ENCODE measurements around the gene TEX48.

TEX48 gene

GRCh38 chr9:114666851-114667250 is 15.1 kb downstream of the TEX48 start:
- no peak for DNase-seq (ENCODE audit: low read depth)

DNA sequence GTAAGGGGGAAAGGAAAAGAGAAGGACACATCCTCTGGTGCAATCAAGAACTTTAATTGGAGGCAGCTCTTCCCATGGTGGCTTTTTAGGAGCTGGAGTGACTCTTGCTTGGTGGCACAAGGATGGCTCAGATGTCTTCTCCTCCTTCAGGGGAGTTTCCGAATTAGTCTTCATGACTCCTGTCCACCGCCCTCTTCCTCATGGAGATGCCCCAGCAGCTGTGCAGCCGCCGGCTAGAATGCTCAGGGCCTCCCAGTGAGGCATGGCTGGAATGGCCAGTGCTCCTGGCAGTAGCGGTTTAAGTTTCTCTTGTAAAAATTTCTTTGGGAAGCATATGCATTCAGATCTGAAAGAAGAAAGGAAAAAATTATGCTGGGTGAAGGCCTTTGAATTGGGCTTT is 15.6 kb downstream of the TEX48 start:
- DNase-seq (ENCODE audit: low read depth): no peak

DNA sequence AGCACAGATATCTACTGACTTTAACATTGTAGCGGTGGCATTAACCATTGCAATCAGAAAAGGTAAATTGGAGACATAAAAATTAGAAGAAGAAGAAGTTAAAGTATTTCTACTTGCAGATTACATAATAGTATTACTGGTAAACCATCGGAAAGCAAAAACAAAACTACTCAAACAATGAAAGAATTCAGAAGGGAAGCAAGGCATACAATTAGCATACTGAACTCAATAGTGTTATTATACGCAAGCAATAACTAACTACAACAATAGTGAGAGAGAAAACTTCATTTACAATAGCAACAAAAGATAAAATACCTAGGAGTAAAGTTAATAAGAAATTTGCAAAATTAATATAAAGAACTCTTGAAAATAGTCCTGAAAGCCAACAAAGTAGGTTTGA is 17.8 kb downstream of the TEX48 start:
- DNase-seq (ENCODE audit: low read depth): no peak

- no peak for DNase-seq (ENCODE audit: low read depth)
These were observed 19.7 kb downstream of the TEX48 start for GRCh38 chr9:114662081-114662989.

DNA sequence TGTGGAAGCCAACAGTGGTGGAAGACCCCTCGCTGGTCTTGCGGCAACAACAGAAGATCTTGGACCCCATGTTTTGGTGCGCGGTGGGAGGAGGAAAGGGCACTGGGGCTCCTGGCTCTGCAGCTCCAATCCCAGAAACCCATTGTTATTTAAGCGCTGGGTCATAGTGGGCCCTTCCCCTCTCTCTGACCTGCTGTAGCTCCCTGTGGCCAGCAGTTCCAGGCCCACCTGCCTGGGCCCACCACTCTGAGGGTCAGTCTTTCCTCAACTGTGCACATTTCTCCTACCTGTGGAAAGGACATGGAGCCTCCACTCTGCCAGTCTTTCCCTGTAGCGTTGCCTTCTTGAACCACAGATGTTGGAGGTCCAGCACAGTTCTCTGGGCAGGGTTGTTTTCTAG is 24.3 kb downstream of the TEX48 start, which contains the start of gene TEX53:
Gene TEX53, minus strand, starts transcription at position 101 of the 400 bp plus-strand sequence. Its CDS starts 31 bp downstream, at position 70.
- no peak for DNase-seq (ENCODE audit: low read depth)

- no peak for DNase-seq (ENCODE audit: low read depth)
These were observed 25.7 kb downstream of the TEX48 start for GRCh38 chr9:114656301-114656700.

DNA sequence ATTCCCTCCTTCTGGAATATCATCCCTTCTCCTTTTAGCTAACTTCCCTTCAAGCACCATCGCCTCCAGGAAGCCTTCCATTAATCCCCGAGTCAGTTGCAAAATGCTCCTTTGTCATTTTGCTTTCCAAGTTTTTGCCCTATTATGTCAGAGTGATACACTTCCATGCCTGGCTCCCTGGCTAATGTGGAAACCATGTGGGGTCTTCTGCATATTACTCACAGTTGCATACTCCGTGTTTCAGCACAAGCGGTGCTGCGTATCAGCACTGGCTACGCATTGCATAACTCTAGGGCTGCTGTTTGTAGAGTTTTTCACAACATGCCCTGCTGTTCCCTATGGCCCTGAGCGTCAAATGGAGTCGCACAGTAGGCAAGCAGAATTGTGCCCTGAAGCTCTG is 26.3 kb downstream of the TEX48 start:
- DNase-seq (ENCODE audit: low read depth): no peak

DNA sequence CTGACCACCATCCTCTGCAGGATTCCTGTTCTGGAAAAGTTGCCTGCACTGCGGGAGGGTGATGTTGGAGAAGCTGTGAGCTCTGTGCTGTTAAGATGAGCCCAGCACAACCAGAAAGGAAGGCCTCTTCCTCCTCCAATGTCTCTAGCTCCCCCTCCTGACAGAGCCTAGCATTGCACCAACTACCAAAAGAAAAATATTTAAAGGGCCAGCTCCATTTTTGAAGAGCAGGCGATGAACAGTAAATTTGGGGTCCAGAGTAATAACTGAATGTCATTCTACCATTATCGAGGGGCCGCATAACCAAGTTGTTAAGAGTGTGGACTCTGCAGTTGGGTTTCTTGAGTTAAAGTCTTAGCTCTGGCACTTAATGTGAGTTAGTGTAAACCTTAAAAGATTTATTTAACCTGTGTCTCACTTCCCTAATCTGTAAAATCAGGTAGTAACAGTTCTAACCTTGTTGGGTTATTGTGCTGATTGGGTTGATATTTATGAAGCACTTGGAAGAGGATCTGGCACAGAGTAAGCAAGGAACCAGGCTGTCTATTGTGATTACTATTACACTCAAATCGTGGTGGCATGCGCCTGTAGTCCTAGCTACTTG is 28.3 kb downstream of the TEX48 start:
- DNase-seq (ENCODE audit: low read depth): no peak

DNA sequence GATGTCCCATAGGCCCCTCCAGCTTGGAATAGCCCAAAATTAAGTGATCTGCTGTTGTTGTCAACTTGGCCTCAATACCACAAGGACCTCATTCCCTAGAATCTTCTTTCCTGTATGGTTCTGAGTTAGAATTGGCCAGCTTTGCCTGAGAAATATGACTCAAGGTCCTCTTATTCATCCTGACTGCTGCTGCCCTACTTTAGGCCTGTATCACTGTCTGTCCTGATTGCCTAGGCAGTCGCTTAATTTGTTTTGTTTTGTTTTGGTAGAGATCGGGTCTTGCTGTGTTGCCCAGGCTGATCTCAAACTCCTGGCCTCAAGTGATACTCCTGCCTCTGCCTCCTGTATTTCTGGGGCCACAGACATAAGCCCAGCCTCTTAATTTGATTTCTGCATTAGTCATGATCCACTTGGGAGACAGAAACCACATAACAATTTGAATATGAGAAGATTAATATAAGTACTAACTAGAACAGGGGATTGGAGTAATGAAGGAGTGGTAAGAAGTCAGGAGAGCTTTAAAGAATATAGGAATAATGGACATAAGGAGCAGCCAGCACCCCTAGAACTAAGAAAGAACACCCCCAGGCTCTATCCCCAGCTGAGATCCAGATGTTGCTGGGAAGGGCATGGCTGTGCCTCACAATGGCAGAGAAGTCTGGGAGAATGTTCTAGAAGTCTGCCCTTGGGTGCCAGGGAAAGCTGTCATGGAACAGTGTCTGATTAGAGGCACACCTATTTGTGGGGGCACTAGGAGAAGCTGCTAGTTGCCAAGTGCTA is 29.0 kb downstream of the TEX48 start:
- no peak for DNase-seq (ENCODE audit: low read depth)

- no peak for DNase-seq (ENCODE audit: low read depth)
These were observed 38.1 kb downstream of the TEX48 start for GRCh38 chr9:114643896-114644295.

DNA sequence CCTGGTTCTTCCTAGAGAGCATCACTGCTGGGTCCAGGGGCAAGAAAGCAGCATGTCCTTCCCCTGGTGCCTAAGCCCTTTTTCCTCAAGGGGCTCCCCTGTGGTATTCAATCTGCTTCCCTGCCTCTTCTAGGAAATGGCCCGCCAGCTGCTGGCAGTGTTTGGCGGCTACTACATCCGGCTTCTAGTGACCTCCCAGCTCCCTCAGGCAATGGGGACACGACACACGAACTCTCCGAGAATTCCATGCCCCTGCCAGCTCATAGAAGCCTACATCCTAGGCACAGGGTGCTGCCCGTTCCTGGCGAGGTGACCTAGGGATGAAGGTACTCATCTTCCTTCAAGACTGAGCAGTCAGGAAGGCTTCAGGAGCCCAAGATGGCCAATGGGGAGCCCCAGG is 39.0 kb downstream of the TEX48 start:
- no peak for DNase-seq (ENCODE audit: low read depth)

DNA sequence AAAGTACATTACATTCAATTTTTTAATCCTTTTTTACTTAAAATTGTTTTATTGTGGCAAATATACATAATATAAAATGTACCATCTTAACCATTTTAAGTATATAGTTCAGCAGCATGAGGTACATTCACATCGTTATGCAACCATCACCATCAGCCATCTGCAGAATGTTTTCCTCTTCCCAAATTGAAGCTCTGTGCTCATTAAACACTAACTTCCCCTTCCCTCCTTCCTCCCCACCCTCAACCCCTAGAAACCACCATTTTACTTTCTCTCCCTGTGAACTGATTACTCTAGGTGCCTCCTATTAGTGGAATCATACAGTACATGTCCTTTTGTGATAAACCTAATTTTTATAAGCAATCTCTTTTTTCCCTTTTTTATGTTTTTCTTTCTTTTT is 40.0 kb downstream of the TEX48 start:
- DNase-seq (ENCODE audit: low read depth): no peak

DNA sequence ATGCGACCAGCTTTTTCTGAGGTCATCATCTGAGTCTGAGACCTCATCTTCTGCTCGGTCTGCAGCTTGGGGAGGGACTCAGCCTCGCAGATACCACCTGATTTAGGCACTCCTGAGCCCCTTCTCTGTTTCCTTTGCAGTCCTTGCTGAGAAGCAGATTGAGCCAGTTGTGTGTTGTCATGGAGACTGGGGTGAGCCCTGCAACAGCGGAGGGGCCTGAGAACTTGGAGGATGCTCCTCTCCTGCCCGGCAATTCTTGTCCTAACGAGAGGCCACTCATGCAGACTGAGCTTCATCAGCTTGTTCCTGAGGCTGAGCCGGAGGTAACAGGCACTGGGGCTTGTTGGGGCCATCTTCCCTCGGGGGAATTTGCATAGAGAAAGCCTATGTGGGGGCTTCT is 43.6 kb downstream of the TEX48 start:
- DNase-seq (ENCODE audit: low read depth): no peak

GRCh38 chr9:114634387-114634786 is 47.6 kb downstream of the TEX48 start:
- no peak for DNase-seq (ENCODE audit: low read depth)

- no peak for DNase-seq (ENCODE audit: low read depth)
These were observed 48.4 kb downstream of the TEX48 start for GRCh38 chr9:114633438-114634089.

GRCh38 chr9:114631166-114631565 is 50.8 kb downstream of the TEX48 start:
- DNase-seq (ENCODE audit: low read depth): no peak

DNA sequence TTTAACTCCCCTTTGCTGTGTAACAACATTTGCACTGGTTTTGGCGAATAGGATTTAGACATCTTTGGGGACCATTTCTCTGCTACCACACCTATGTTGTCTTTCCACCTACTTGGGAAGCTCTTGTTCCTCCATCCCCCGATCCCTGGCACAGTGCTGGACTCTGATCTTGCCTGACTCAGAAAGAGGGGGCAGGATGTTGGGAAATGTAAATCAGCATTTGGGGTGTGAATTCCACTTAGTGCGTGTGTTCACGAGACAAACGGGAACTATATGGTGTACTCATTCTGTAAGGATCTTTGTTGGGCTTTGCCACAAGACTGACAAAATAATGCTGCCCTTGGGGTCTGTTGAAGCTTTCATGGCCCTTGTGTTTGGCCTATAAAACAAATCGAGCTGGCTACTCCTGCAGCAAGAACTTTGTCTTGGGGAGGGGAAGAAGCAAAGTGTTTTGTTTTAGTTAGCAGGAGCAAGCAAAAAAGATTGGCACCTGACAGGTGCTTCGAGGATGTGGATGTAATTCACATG is 52.4 kb downstream of the TEX48 start:
- DNase-seq (ENCODE audit: low read depth): no peak

GRCh38 chr9:114627553-114627952 is 54.4 kb downstream of the TEX48 start:
- DNase-seq (ENCODE audit: low read depth): no peak

DNA sequence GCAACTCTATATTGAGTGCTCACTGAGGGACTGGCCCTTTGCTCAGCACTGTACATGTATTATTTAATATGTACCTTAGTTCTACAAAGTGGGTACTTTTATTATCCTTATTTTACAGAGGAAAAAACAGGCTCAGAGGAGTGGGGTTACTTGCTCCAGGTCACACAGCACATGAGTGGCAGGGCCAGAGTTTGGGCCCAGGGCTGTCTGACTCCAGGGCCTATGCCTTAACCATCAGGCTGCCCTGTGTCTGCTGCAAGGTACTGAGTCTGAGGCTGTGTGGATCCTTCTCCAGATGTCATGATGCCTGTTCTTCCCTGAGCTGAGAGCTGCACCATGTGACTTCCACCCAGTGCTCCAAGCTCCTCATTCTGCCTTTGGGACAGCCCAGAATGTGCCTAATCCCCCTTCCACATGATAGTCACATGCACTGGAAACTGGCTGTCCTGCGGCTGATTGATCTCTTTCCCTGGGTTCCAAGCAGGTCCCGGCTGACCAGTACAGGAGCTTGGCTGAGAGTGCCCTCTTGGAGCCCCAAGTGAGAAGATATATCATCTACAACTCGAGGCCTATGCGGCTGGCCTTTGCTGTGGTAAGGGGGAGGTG is 55.5 kb downstream of the TEX48 start:
- no peak for DNase-seq (ENCODE audit: low read depth)

GRCh38 chr9:114624677-114625076 is 57.3 kb downstream of the TEX48 start:
- DNase-seq (ENCODE audit: low read depth): no peak

DNA sequence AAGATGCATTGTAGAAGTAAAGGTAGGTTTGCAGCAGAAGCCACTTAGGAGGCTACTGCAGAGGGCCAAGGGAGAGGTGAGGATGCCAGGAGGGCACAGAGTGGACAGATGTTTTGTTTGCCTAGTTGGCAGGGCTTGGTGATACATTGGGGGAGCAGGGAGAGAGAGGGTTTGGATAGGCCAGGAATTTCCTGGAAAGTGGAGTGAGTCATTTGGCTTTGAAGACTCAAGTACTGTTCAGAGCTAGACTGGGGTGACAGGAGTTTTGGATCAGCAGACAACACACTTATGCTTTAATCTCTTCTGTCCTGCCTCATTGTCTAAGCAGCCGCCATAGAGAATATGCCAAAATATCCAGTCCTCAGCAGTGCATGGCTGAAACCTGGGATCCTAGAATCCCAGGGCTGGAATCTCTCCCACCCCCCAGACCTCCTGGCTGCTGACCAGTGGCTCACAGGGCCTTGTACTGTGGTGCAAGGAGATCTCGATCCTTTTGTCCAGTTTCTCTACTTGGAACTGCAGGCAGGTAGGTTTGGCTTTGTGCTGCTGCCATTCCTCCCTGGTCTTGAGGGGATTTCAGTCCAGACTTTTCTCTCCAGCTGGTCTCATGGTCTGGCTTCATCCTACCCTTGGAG is 59.9 kb downstream of the TEX48 start:
- no peak for DNase-seq (ENCODE audit: low read depth)

Data from non-pigmented ciliary epithelial cell (primary cell).